Neuronal stem cell (in vitro differentiated cells): ENCODE results near the gene PBRM1.
A peak's percentile ranks its signal among the peaks of the same experiment; 100 is the strongest.

Experiments
- DNase-seq: peaks from one replicate; pipeline ENCODE4 v3.0.0-alpha.2; 2013; ENCODE audit warnings: low spot score
- H2AFZ ChIP-seq: one replicate; pipeline ENCODE4 v1.6.1; 2013; ENCODE audit warnings: mild to moderate bottlenecking, low read length, inconsistent platforms
- H2AK5ac ChIP-seq: 2 replicates; pipeline ENCODE4 v1.6.1; 2013; ENCODE audit warnings: low read depth, mild to moderate bottlenecking, inconsistent platforms, low read length, moderate library complexity, mixed read lengths
- H2BK120ac ChIP-seq: 2 replicates; pipeline ENCODE4 v1.6.1; 2013; ENCODE audit warnings: low read depth, mild to moderate bottlenecking, inconsistent platforms, low read length, moderate library complexity, mixed read lengths
- H2BK12ac ChIP-seq: one replicate; pipeline ENCODE4 v1.6.1; 2013; ENCODE audit warnings: low read length, inconsistent platforms
- H2BK15ac ChIP-seq: 2 replicates; pipeline ENCODE4 v1.6.1; 2013; ENCODE audit warnings: mild to moderate bottlenecking, low read length, inconsistent platforms, mixed read lengths
- H2BK5ac ChIP-seq: one replicate; pipeline ENCODE4 v1.6.1; 2013; ENCODE audit warnings: inconsistent platforms, mild to moderate bottlenecking, low read length, moderate library complexity
- H3K14ac ChIP-seq: one replicate; pipeline ENCODE4 v1.6.1; 2013; ENCODE audit warnings: low read length, inconsistent platforms
- H3K18ac ChIP-seq: 2 replicates; pipeline ENCODE4 v1.6.1; 2013; ENCODE audit warnings: low read length, inconsistent platforms
- H3K23ac ChIP-seq: 2 replicates; pipeline ENCODE4 v1.6.1; 2013; ENCODE audit warnings: low read depth, mild to moderate bottlenecking, mixed read lengths, low read length, inconsistent platforms; ENCODE audit not compliant: poor library complexity
- H3K27ac ChIP-seq: replicated peaks from 3 replicates; pipeline ENCODE4 v1.5.1; 2013; ENCODE audit warnings: low read length, inconsistent platforms
- H3K27me3 ChIP-seq, 3 experiments: 2 replicates each; pipeline ENCODE4 v1.6.1; 2013; ENCODE audit warnings: low read length in 3 of 3, mild to moderate bottlenecking in 2 of 3, inconsistent platforms in 1 of 3, low read depth in 1 of 3, mixed read lengths in 1 of 3, moderate library complexity in 1 of 3; ENCODE audit not compliant: control insufficient read depth in 3 of 3, insufficient read depth in 3 of 3
- H3K36me3 ChIP-seq, 2 donors: replicated peaks in 1 of 2; 2 replicates each; pipeline ENCODE4 v1.6.1; 2013; ENCODE audit warnings: low read length in 2 of 2; ENCODE audit not compliant: control insufficient read depth in 2 of 2, insufficient read depth in 2 of 2
- H3K4ac ChIP-seq: 2 replicates; pipeline ENCODE4 v1.6.1; 2013; ENCODE audit warnings: inconsistent platforms, mild to moderate bottlenecking, low read length, moderate library complexity
- H3K4me1 ChIP-seq, 2 donors: 1 replicate in 1 of 2; 2 replicates in 1 of 2; pipeline ENCODE4 v1.6.1; 2013; ENCODE audit warnings: low read length in 2 of 2, low read depth in 1 of 2; ENCODE audit not compliant: control insufficient read depth in 2 of 2, insufficient read depth in 1 of 2
- H3K4me2 ChIP-seq: one replicate; pipeline ENCODE4 v1.6.1; 2013; ENCODE audit warnings: mild to moderate bottlenecking, low read length, inconsistent platforms; ENCODE audit not compliant: insufficient read depth, poor library complexity, severe bottlenecking
- H3K4me3 ChIP-seq, 2 donors: 2 replicates each; pipeline ENCODE4 v1.5.1; 2013; ENCODE audit warnings: low read length in 2 of 2, mild to moderate bottlenecking in 2 of 2, inconsistent platforms in 1 of 2, moderate library complexity in 1 of 2
- H3K79me1 ChIP-seq: one replicate; pipeline ENCODE4 v1.6.1; 2013; ENCODE audit warnings: low read depth, mild to moderate bottlenecking, inconsistent platforms, low read length, moderate library complexity
- H3K9ac ChIP-seq: one replicate; pipeline ENCODE4 v1.6.1; 2013; ENCODE audit warnings: mild to moderate bottlenecking, low read depth, low read length, inconsistent platforms; ENCODE audit not compliant: poor library complexity
- H3K9me3 ChIP-seq, 2 donors: replicated peaks in 1 of 2; 2 replicates each; pipeline versions ENCODE3 to v1.6.1; 2013; ENCODE audit warnings: low read length in 2 of 2, mild to moderate bottlenecking in 2 of 2, inconsistent platforms in 1 of 2, low read depth in 1 of 2, mixed read lengths in 1 of 2, moderate library complexity in 1 of 2; ENCODE audit not compliant: control insufficient read depth in 2 of 2, insufficient read depth in 1 of 2
- H4K8ac ChIP-seq: one replicate; pipeline ENCODE4 v1.6.1; 2013; ENCODE audit warnings: low read depth, mild to moderate bottlenecking, inconsistent platforms, low read length, moderate library complexity
- H4K91ac ChIP-seq: one replicate; pipeline ENCODE4 v1.6.1; 2013; ENCODE audit warnings: low read length, low read depth, mild to moderate bottlenecking, inconsistent platforms; ENCODE audit not compliant: poor library complexity
- WGBS, 2 donors: extraction: QIAGEN DNeasy Blood & Tissue Kit; methylation state at CpG; one replicate each; pipeline ENCODE4 v1.1.7; 2013; ENCODE audit warnings: missing lambda C conversion rate in 2 of 2, mixed read lengths in 1 of 2; ENCODE audit not compliant: insufficient read length in 2 of 2, insufficient replicate concordance in 1 of 2; ENCODE audit errors: extremely low coverage in 2 of 2; 5-methylcytosine and 5-hydroxymethylcytosine counted together

Gene PBRM1

GRCh38 chr3:52522651-52523251 lies 163.0 kb downstream of the PBRM1 start:
- H3K4me2 ChIP-seq = no peak overlapping the region
- peaks cover 2% of the 10 kb centered on the region for H3K79me1 ChIP-seq
- H3K27ac ChIP-seq = no peak overlapping the region
- no peak overlapping the region for H3K18ac ChIP-seq
- no peak overlapping the region for H3K14ac ChIP-seq
- WGBS, 2 donors = no CpG with 5 or more reads among the region's 14 CpGs
- H2BK12ac ChIP-seq = no peak overlapping the region
- H3K23ac ChIP-seq = peak overlapping the region; percentile 73
- H2BK120ac ChIP-seq = no peak overlapping the region
- H4K8ac ChIP-seq = no peak overlapping the region
- H3K4ac ChIP-seq = no peak overlapping the region
- no peak overlapping the region for H2AFZ ChIP-seq
- H3K4me1 ChIP-seq = peaks cover 15 to 24% of the 10 kb centered on the region in 2 donors
- peaks cover under 1 to 7% (median 2%) of the 10 kb centered on the region in 3 experiments for H3K27me3 ChIP-seq
- DNase-seq = no peak
- H3K36me3 ChIP-seq = peaks cover 36 to 38% of the 10 kb centered on the region in 2 donors
- H4K91ac ChIP-seq = no peak overlapping the region
- H2AK5ac ChIP-seq = no peak overlapping the region
- no peak overlapping the region for H2BK5ac ChIP-seq
- H2BK15ac ChIP-seq = no peak overlapping the region
- no peak overlapping the region for H3K4me3 ChIP-seq
- H3K9me3 ChIP-seq = no peaks in the 10 kb centered on the region
- peak overlapping the region; percentile 44 for H3K9ac ChIP-seq

GRCh38 chr3:52521881-52522650 lies 163.6 kb downstream of the PBRM1 start:
- peaks cover 30 to 31% of the 10 kb centered on the region in 2 donors for H3K36me3 ChIP-seq
- H4K91ac ChIP-seq = no peak overlapping the region
- DNase-seq = no peak
- H2BK12ac ChIP-seq = no peak overlapping the region
- no peaks in the 10 kb centered on the region for H3K9me3 ChIP-seq
- peak overlapping the region; percentile 65 for H4K8ac ChIP-seq
- no peak overlapping the region for H3K27ac ChIP-seq
- peak overlapping the region; percentile 17 for H2BK15ac ChIP-seq
- no peak overlapping the region for H3K18ac ChIP-seq
- no peak overlapping the region for H2AFZ ChIP-seq
- peak overlapping the region; percentile 52 for H2AK5ac ChIP-seq
- WGBS, 2 donors = no CpG with 5 or more reads among the region's 33 CpGs
- H3K14ac ChIP-seq = no peak overlapping the region
- H2BK120ac ChIP-seq = no peak overlapping the region
- no peak overlapping the region for H3K4ac ChIP-seq
- H3K27me3 ChIP-seq = peaks cover 2 to 9% (median 5%) of the 10 kb centered on the region in 3 experiments
- H3K9ac ChIP-seq = peak overlapping the region; percentile 44
- peak overlapping the region in 1 of 2 donors; percentile 28 for H3K4me3 ChIP-seq
- peak overlapping the region; percentile 73 for H3K23ac ChIP-seq
- peaks cover 2% of the 10 kb centered on the region for H3K79me1 ChIP-seq
- H2BK5ac ChIP-seq = no peak overlapping the region
- H3K4me1 ChIP-seq = peaks cover 10 to 19% of the 10 kb centered on the region in 2 donors
- H3K4me2 ChIP-seq = no peak overlapping the region

GRCh38 chr3:52521488-52521824 lies 164.3 kb downstream of the PBRM1 start:
- H3K4me1 ChIP-seq = peaks cover 9 to 13% of the 10 kb centered on the region in 2 donors
- peaks cover 25 to 26% of the 10 kb centered on the region in 2 donors for H3K36me3 ChIP-seq
- WGBS, 2 donors = no CpG with 5 or more reads among the region's 8 CpGs
- H3K79me1 ChIP-seq = peaks cover 2% of the 10 kb centered on the region
- peak overlapping the region; percentile 73 for H3K23ac ChIP-seq
- H3K4me3 ChIP-seq = no peak overlapping the region
- no peak overlapping the region for H3K18ac ChIP-seq
- no peak for DNase-seq
- no peak overlapping the region for H2BK5ac ChIP-seq
- H2BK12ac ChIP-seq = no peak overlapping the region
- no peak overlapping the region for H4K91ac ChIP-seq
- no peak overlapping the region for H3K4ac ChIP-seq
- H3K27me3 ChIP-seq = peaks cover 2 to 9% (median 9%) of the 10 kb centered on the region in 3 experiments
- no peak overlapping the region for H3K14ac ChIP-seq
- no peak overlapping the region for H3K4me2 ChIP-seq
- no peak overlapping the region for H2BK120ac ChIP-seq
- no peak overlapping the region for H2BK15ac ChIP-seq
- H3K27ac ChIP-seq = no peak overlapping the region
- peak overlapping the region; percentile 52 for H2AK5ac ChIP-seq
- H4K8ac ChIP-seq = no peak overlapping the region
- H3K9ac ChIP-seq = no peak overlapping the region
- H2AFZ ChIP-seq = no peak overlapping the region
- no peaks in the 10 kb centered on the region for H3K9me3 ChIP-seq

DNA sequence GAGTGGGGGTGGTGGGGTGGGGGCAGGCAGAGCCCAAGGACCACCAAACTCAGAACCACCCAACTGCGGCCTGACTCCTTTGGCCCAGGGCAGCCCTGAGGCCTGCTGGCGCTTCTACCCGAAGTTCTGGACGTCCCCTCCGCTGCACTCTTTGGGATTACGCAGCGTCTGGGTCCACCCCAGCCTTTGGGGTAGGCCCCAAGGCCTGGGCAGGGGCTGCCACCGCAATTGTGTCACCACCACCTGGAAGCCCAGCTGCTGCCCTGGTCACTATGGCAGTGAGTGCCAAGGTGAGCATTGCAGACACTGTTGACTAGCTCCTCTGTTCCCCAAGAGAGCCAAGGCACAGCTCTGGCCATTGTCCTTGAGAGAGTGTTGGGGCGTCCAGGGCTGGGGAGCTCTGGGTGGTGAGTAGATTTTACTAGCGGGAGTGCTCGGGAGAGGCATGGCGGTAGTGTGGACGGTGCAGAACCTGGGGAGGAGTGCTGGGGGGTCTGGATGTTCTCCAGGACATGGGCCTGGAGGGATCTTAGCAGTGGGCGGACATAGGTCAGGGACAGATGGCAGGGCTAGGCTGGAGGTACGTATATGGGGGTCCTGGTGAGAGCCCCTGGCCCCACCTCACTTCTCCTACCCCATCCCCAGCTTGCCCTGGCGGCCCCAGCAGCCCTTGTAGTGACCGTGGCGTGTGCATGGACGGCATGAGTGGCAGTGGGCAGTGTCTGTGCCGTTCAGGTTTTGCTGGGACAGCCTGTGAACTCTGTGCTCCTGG lies 164.8 kb downstream of the PBRM1 start:
- H2BK15ac ChIP-seq = no peak overlapping the region
- H3K4me3 ChIP-seq = no peak overlapping the region
- no peak overlapping the region for H2BK120ac ChIP-seq
- peaks cover 21 to 23% of the 10 kb centered on the region in 2 donors for H3K36me3 ChIP-seq
- H3K14ac ChIP-seq = no peak overlapping the region
- H2AK5ac ChIP-seq = no peak overlapping the region
- no peak overlapping the region for H3K4ac ChIP-seq
- H4K91ac ChIP-seq = no peak overlapping the region
- H2BK5ac ChIP-seq = no peak overlapping the region
- no peak for DNase-seq
- H3K9me3 ChIP-seq = no peaks in the 10 kb centered on the region
- peak overlapping the region; percentile 73 for H3K23ac ChIP-seq
- no peak overlapping the region for H3K18ac ChIP-seq
- H3K4me1 ChIP-seq = peaks cover 6 to 7% of the 10 kb centered on the region in 2 donors
- H4K8ac ChIP-seq = no peak overlapping the region
- no peak overlapping the region for H3K4me2 ChIP-seq
- peak overlapping the region; percentile 44 for H3K9ac ChIP-seq
- H3K27ac ChIP-seq = no peak overlapping the region
- H2BK12ac ChIP-seq = no peak overlapping the region
- H3K27me3 ChIP-seq = peaks cover 2 to 10% (median 9%) of the 10 kb centered on the region in 3 experiments
- WGBS, 2 donors = no CpG with 5 or more reads among the region's 20 CpGs
- no peak overlapping the region for H2AFZ ChIP-seq
- peaks cover 2% of the 10 kb centered on the region for H3K79me1 ChIP-seq
